GM23338 (cell line): ENCODE data around the gene THOP1. TPM values are rescaled to one million over a fixed set of nuclear protein-coding genes. Genes with fewer than 3 reads are reported as not detected.

Experiments
- ATAC-seq: fragments of 200-7000 bp; cut with Tn5 transposase; 3 replicates; pipeline ENCODE4 v1.9.1; 2020
- DNase-seq: peaks from one replicate; pipeline ENCODE4 v3.0.0-alpha.2; 2015; ENCODE audit warnings: low spot score
- H2AFZ ChIP-seq: fragments of 200-600 bp; sonication (generic); 2 replicates; pipeline ENCODE4 v1.8.0; 2016; ENCODE audit warnings: antibody characterized with exemption, mild to moderate bottlenecking, moderate library complexity
- H3F3A ChIP-seq: fragments of 200-600 bp; sonication (generic); replicated peaks from 2 replicates; pipeline ENCODE4 v1.8.0; 2017; ENCODE audit warnings: antibody characterized with exemption, mixed run types, low read depth
- H3K27ac ChIP-seq: fragments of 200-600 bp; sonication (generic); 2 replicates; pipeline ENCODE4 v1.6.1; 2016; ENCODE audit warnings: low read depth
- H3K27me3 ChIP-seq: fragments of 200-600 bp; sonication (generic); 2 replicates; pipeline ENCODE4 v1.8.0; 2016; ENCODE audit warnings: mild to moderate bottlenecking, mixed run types, moderate library complexity; ENCODE audit not compliant: insufficient read depth
- H3K36me3 ChIP-seq: fragments of 200-600 bp; sonication (generic); 2 replicates; pipeline ENCODE4 v1.8.0; 2016; ENCODE audit warnings: mild to moderate bottlenecking; ENCODE audit not compliant: insufficient read depth
- H3K4me1 ChIP-seq: fragments of 200-600 bp; sonication (generic); 2 replicates; pipeline ENCODE4 v1.8.0; 2016; ENCODE audit warnings: mild to moderate bottlenecking, moderate library complexity; ENCODE audit not compliant: insufficient read depth
- H3K4me2 ChIP-seq: fragments of 200-600 bp; sonication (generic); 2 replicates; pipeline ENCODE4 v1.7.1; 2017; ENCODE audit warnings: mixed run types
- H3K4me3 ChIP-seq: fragments of 200-600 bp; sonication (generic); 2 replicates; pipeline ENCODE4 v1.6.1; 2016; ENCODE audit warnings: mixed run types
- H3K79me2 ChIP-seq: fragments of 200-600 bp; sonication (generic); replicated peaks from 2 replicates; pipeline ENCODE4 v1.8.0; 2017; ENCODE audit warnings: mild to moderate bottlenecking; ENCODE audit not compliant: insufficient read depth
- H3K9me2 ChIP-seq: fragments of 200-600 bp; sonication (generic); 2 replicates; pipeline ENCODE4 v1.8.0; 2017; ENCODE audit not compliant: insufficient read depth
- H4K20me1 ChIP-seq: fragments of 200-600 bp; sonication (generic); replicated peaks from 2 replicates; pipeline ENCODE4 v1.8.0; 2017; ENCODE audit warnings: mild to moderate bottlenecking; ENCODE audit not compliant: insufficient read depth
- H3K27ac Mint-ChIP-seq: 2 replicates; pipeline ENCODE4 v1.8.0; 2020; ENCODE audit warnings: inconsistent platforms, mild to moderate bottlenecking, moderate library complexity, mixed read lengths
- H3K27me3 Mint-ChIP-seq: 3 replicates; pipeline ENCODE4 v1.8.0; 2022; ENCODE audit warnings: low read depth, mild to moderate bottlenecking, moderate library complexity, mixed read lengths, inconsistent platforms; ENCODE audit not compliant: insufficient read depth, poor library complexity
- H3K36me3 Mint-ChIP-seq: 3 replicates; pipeline ENCODE4 v1.8.0; 2021; ENCODE audit warnings: low read depth, mild to moderate bottlenecking, inconsistent platforms, moderate library complexity, mixed read lengths
- H3K4me1 Mint-ChIP-seq: 3 replicates; pipeline ENCODE4 v1.8.0; 2020; ENCODE audit warnings: mild to moderate bottlenecking, inconsistent platforms, mixed read lengths
- H3K4me3 Mint-ChIP-seq: 3 replicates; pipeline ENCODE4 v1.8.0; 2021; ENCODE audit warnings: moderate library complexity, mild to moderate bottlenecking, inconsistent platforms, mixed read lengths
- H3K9me3 Mint-ChIP-seq: 3 replicates; pipeline ENCODE4 v1.8.0; 2020; ENCODE audit warnings: moderate library complexity, mild to moderate bottlenecking, inconsistent platforms, mixed read lengths
- CREB1 ChIP-seq: fragments of 250-450 bp; sonication (Bioruptor Pico); IDR thresholded peaks from 2 replicates; pipeline ENCODE4 v1.5.0; 2020; ENCODE audit warnings: low read depth, mild to moderate bottlenecking, moderate library complexity
- EZH2 ChIP-seq: fragments of 200-600 bp; sonication (generic); IDR thresholded peaks from one replicate; pipeline ENCODE4 v1.8.0; 2017; ENCODE audit warnings: antibody characterized with exemption, mild to moderate bottlenecking, low read depth; ENCODE audit not compliant: unreplicated experiment
- JUNB ChIP-seq: IDR thresholded peaks from one replicate; pipeline ENCODE4 v1.6.1; 2016; ENCODE audit warnings: antibody characterized with exemption; ENCODE audit not compliant: unreplicated experiment
- NANOG ChIP-seq: IDR thresholded peaks from 2 replicates; pipeline ENCODE4 v1.6.1; 2016; ENCODE audit warnings: antibody characterized with exemption, borderline replicate concordance
- POLR2AphosphoS5 ChIP-seq: IDR thresholded peaks from 2 replicates; pipeline ENCODE4 v1.6.1; 2016; ENCODE audit warnings: antibody characterized with exemption, low read depth
- ZNF114 ChIP-seq: fragments of 250-450 bp; sonication (Bioruptor Pico); IDR thresholded peaks from 2 replicates; pipeline ENCODE4 v1.5.0; 2020; ENCODE audit warnings: mild to moderate bottlenecking, moderate library complexity
- polyA plus RNA-seq: library from polyadenylated mRNA; unstranded; fragments of >200 nt; fragmentation: Nextera tagmentation; extraction: Ambion mirVana; gene quantifications from 2 replicates; pipeline ENCODE4 v1.2.1, GENCODE V29; 2016
- total RNA-seq: library from RNA; depleted of rRNA; stranded (reverse); fragments of >200 nt; shearing (Covaris generic); gene quantifications from 2 replicates; pipeline ENCODE4 v1.2.3, GENCODE V29; 2014
- TF ChIP-seq, protein P1 (sequence below), 2 experiments: fragments of 200-600 bp in 1 of 2; sonication (generic) in 1 of 2; conservative IDR thresholded peaks; 2 replicates each; pipeline versions ENCODE4 v1.5.1 to v1.6.1; 2016 to 2017; ENCODE audit warnings: antibody characterized with exemption in 2 of 2, low read depth in 2 of 2, mild to moderate bottlenecking in 2 of 2, moderate library complexity in 1 of 2
- TF ChIP-seq, protein P2 (sequence below): IDR thresholded peaks from 2 replicates; pipeline ENCODE4 v1.6.1; 2016; ENCODE audit warnings: antibody characterized with exemption
- TF ChIP-seq, protein P3 (sequence below): IDR thresholded peaks from one replicate; pipeline ENCODE4 v1.6.1; 2018; ENCODE audit warnings: antibody characterized with exemption; ENCODE audit not compliant: unreplicated experiment

THOP1 gene
- total and polyA plus RNA-seq, 2 experiments from 2014 or later: 110 to 229 TPM

DNA sequence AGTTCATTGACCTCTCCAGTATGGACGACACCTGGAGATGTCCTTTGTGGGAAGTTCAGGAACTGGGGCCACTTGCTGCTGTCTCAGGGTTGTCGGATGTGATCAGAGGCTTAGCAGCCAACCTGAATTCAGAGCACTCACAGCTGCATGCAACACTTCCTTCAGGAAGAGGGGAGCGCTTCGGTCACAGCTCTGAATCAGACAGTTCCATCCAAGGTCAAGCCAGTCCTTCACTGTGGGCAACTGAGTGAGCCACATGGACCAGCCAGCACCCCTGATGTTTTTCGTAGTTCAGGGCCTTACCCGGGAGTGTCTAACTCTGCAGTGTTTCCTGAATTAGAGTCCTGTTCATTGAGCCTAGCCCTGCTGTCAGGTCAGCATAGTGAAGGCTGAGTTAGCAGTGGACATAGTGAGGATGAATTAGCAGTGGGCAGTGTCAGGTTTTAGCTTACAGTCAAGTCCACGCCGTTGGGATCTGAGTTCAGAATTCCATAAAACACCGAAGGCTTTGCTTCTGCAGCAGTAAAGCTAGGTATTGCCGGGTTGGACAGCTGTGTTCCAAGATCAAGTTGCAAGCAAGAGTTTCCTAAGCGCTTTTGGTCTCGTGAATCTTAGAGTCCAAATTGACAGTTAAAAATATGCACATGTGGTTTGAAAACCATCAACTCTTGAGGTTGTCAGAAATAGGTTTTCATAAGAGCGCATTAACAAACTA lies 61.0 kb downstream of the THOP1 start:
- Mint-ChIP-seq H3K9me3 (peaks cover 67% of the 10 kb centered on the region), H3K4me3 (no peak overlapping the region), H3K4me1 (peaks cover 5% of the 10 kb centered on the region), H3K27me3 (peaks cover 9% of the 10 kb centered on the region), H3K27ac (no peak overlapping the region), H3K36me3 (peaks cover 68% of the 10 kb centered on the region)
- TF ChIP-seq, protein P1, sequence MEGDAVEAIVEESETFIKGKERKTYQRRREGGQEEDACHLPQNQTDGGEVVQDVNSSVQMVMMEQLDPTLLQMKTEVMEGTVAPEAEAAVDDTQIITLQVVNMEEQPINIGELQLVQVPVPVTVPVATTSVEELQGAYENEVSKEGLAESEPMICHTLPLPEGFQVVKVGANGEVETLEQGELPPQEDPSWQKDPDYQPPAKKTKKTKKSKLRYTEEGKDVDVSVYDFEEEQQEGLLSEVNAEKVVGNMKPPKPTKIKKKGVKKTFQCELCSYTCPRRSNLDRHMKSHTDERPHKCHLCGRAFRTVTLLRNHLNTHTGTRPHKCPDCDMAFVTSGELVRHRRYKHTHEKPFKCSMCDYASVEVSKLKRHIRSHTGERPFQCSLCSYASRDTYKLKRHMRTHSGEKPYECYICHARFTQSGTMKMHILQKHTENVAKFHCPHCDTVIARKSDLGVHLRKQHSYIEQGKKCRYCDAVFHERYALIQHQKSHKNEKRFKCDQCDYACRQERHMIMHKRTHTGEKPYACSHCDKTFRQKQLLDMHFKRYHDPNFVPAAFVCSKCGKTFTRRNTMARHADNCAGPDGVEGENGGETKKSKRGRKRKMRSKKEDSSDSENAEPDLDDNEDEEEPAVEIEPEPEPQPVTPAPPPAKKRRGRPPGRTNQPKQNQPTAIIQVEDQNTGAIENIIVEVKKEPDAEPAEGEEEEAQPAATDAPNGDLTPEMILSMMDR (conservative IDR thresholded peaks at IDR 0.05; ENCODE audit: low read depth in 2 of 2): no peak
- TF ChIP-seq, protein P2, sequence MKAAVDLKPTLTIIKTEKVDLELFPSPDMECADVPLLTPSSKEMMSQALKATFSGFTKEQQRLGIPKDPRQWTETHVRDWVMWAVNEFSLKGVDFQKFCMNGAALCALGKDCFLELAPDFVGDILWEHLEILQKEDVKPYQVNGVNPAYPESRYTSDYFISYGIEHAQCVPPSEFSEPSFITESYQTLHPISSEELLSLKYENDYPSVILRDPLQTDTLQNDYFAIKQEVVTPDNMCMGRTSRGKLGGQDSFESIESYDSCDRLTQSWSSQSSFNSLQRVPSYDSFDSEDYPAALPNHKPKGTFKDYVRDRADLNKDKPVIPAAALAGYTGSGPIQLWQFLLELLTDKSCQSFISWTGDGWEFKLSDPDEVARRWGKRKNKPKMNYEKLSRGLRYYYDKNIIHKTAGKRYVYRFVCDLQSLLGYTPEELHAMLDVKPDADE: no peak
- TF ChIP-seq EZH2 (no peak), POLR2AphosphoS5 (no peak), ZNF114 (CRISPR knock-in tag) (no peak), JUNB (no peak)
- TF ChIP-seq, protein P3, sequence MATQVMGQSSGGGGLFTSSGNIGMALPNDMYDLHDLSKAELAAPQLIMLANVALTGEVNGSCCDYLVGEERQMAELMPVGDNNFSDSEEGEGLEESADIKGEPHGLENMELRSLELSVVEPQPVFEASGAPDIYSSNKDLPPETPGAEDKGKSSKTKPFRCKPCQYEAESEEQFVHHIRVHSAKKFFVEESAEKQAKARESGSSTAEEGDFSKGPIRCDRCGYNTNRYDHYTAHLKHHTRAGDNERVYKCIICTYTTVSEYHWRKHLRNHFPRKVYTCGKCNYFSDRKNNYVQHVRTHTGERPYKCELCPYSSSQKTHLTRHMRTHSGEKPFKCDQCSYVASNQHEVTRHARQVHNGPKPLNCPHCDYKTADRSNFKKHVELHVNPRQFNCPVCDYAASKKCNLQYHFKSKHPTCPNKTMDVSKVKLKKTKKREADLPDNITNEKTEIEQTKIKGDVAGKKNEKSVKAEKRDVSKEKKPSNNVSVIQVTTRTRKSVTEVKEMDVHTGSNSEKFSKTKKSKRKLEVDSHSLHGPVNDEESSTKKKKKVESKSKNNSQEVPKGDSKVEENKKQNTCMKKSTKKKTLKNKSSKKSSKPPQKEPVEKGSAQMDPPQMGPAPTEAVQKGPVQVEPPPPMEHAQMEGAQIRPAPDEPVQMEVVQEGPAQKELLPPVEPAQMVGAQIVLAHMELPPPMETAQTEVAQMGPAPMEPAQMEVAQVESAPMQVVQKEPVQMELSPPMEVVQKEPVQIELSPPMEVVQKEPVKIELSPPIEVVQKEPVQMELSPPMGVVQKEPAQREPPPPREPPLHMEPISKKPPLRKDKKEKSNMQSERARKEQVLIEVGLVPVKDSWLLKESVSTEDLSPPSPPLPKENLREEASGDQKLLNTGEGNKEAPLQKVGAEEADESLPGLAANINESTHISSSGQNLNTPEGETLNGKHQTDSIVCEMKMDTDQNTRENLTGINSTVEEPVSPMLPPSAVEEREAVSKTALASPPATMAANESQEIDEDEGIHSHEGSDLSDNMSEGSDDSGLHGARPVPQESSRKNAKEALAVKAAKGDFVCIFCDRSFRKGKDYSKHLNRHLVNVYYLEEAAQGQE: no peak
- H2AFZ ChIP-seq: no peak overlapping the region
- ATAC-seq: no peak
- H3K27ac ChIP-seq: no peak overlapping the region
- no peak overlapping the region for H3K4me2 ChIP-seq
- peaks cover 14% of the 10 kb centered on the region for H3K36me3 ChIP-seq
- H3K27me3 ChIP-seq: peaks cover 8% of the 10 kb centered on the region; the same call in 1 of the 2 replicates
- peaks cover 6% of the 10 kb centered on the region; the same call in 1 of the 2 replicates for H3K4me1 ChIP-seq
- H3K9me2 ChIP-seq: no peaks in the 10 kb centered on the region
- H3F3A ChIP-seq: no peaks in the 10 kb centered on the region
- no peak for DNase-seq
- H3K79me2 ChIP-seq: peaks cover 24% of the 10 kb centered on the region
- peaks cover 4% of the 10 kb centered on the region for H4K20me1 ChIP-seq
- no peak overlapping the region for H3K4me3 ChIP-seq

DNA sequence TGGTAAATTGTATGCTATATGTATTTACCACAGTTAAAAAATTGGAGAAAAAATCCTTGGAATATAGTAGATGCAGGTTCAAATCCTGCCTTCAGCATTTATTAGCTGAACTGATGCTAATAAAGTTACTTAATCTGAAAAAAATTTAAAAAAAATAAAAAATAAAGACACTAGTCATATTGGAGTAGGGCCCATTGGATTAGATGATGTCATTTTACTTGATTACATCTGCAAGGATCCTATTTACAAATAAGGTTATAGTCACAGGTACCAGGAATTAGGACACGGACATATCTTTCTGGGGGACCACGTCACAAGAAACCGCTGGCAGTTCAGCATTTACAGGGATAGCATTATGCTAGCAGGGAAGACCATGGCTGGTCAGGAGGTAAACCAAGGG lies 62.2 kb downstream of the THOP1 start:
- peaks cover under 1% of the 10 kb centered on the region; the same call in 1 of the 2 replicates for H3K4me1 ChIP-seq
- no peaks in the 10 kb centered on the region for H3F3A ChIP-seq
- H3K79me2 ChIP-seq: peaks cover 22% of the 10 kb centered on the region
- DNase-seq: no peak
- H3K4me2 ChIP-seq: no peak overlapping the region
- H3K27me3 Mint-ChIP-seq: peaks cover 4% of the 10 kb centered on the region
- no peak overlapping the region for H3K4me3 ChIP-seq
- H2AFZ ChIP-seq: no peak overlapping the region
- peaks cover 26% of the 10 kb centered on the region for H3K36me3 ChIP-seq
- no peaks in the 10 kb centered on the region for H3K9me2 ChIP-seq
- H4K20me1 ChIP-seq: no peaks in the 10 kb centered on the region; the same call in 1 of the 2 replicates
- peaks cover 75% of the 10 kb centered on the region for H3K36me3 Mint-ChIP-seq
- peaks cover 3% of the 10 kb centered on the region; the same call in 1 of the 2 replicates for H3K27me3 ChIP-seq
- H3K4me1 Mint-ChIP-seq: peaks cover under 1% of the 10 kb centered on the region; the same call in 2 of the 3 replicates
- H3K4me3 Mint-ChIP-seq: no peak overlapping the region
- no peak overlapping the region for H3K27ac ChIP-seq
- H3K27ac Mint-ChIP-seq: no peak overlapping the region
- no peak for ATAC-seq
- H3K9me3 Mint-ChIP-seq: peaks cover 79% of the 10 kb centered on the region
- no peak for TF ChIP-seq ZNF114 (CRISPR knock-in tag)
- TF ChIP-seq POLR2AphosphoS5: no peak
- no peak for TF ChIP-seq JUNB
- TF ChIP-seq NANOG: no peak
- TF ChIP-seq CREB1 (CRISPR knock-in tag): no peak
